Activated CD4-positive, alpha-beta T cell treated with anti-CD3 and anti-CD28 coated beads for 36 hours (primary cell): ENCODE results near the gene PPFIA3. TPM values are rescaled to one million over a fixed set of nuclear protein-coding genes. Genes with fewer than 3 reads are reported as not detected.

Experiments
- ATAC-seq: fragments of 200-7000 bp; cut with Tn5 transposase; one replicate; pipeline ENCODE4 v1.10.0; 2021; ENCODE audit warnings: mild to moderate bottlenecking, moderate library complexity
- CTCF ChIA-PET: fragments of 350-600 bp; sonication (Branson Sonifier 250); formaldehyde crosslinking; loops from one replicate; lab custom pipeline; 2021; ENCODE audit warnings: antibody characterized with exemption; lab: Charles Lee
- POLR2A ChIA-PET: fragments of 350-600 bp; sonication (Branson Sonifier 250); formaldehyde crosslinking; loops from one replicate; lab custom pipeline; 2021; ENCODE audit warnings: antibody characterized with exemption, inconsistent platforms; lab: Charles Lee
- DNase-seq: peaks from one replicate; pipeline ENCODE4 v3.0.0-alpha.2; 2020
- H3K27ac Mint-ChIP-seq: one replicate; pipeline ENCODE4 v1.8.0; 2021; ENCODE audit warnings: mixed read lengths
- H3K27me3 Mint-ChIP-seq: one replicate; pipeline ENCODE4 v1.8.0; 2021; ENCODE audit warnings: mixed read lengths
- H3K36me3 Mint-ChIP-seq: one replicate; pipeline ENCODE4 v1.8.0; 2021; ENCODE audit warnings: low read depth, mixed read lengths
- H3K4me1 Mint-ChIP-seq: one replicate; pipeline ENCODE4 v1.8.0; 2021; ENCODE audit warnings: mixed read lengths
- H3K4me3 Mint-ChIP-seq: one replicate; pipeline ENCODE4 v1.8.0; 2021; ENCODE audit warnings: mild to moderate bottlenecking, moderate library complexity, mixed read lengths
- H3K9me3 Mint-ChIP-seq: one replicate; pipeline ENCODE4 v1.8.0; 2021; ENCODE audit warnings: low read depth, mixed read lengths
- intact Hi-C, 2 experiments: fragments of 100-400 bp; cut with DNase I in 1 of 2; cut with micrococcal nuclease in 1 of 2; formaldehyde crosslinking; loops; one replicate each; pipeline versions ENCODE4 v1.14.2 to v1.15.1; 2022 to 2024; cut with DNase I, micrococcal nuclease
- total RNA-seq, 2 experiments: library from RNA; stranded (reverse); gene quantifications; one replicate each; pipeline ENCODE4 v1.2.3, GENCODE V29; 2021

The PPFIA3 gene
- total RNA-seq, 2 experiments from 2014 or later: 5.4 to 6.1 TPM

DNA sequence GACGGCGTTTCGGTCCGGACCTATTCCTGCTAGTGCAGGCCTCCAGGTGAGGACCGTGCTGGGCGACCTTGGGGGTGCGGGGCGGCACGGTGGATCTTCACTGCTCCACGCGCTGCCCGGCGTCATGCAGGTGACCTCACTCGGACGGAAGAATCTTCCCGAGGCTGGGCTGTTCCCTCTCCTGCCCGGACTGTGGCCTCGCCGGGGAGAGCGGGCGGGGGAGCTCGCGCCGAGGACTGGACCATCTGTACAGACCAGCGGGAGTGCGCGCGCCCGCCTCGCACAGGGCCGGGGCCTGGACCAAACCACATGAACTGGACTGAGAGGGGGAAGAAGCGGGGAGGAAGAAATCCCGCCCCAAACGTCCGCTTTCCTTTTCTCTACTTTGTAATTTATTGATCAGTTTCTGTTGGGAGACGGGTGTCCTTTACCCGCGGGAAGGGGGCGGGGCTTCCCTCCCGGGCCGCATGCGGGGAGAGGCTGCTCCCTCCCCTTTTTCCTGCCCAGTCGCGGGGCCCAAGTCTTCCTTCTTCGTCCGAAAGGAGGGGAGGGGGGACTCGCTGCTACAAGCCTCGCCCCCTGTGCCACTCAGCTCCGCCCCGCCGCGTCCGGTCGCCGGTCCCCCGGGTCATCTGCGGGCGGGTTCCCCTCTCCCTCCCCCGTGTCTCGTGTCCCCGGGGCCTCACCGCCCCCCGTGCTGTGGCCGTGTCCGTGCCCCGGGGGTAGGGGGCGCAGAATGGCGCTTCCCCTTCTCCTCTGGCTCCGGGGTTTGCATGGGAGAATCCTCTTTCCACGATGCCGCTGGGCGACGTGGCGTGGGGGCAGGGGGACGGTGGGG is 31.0 kb downstream of the PPFIA3 start:
- ATAC-seq (no peak), DNase-seq (peak; percentile 61)
- H3K4me1 Mint-ChIP-seq: peaks cover 26% of the 10 kb centered on the region
- intact Hi-C loops: loop anchor here (2.0 to 5.0 kb wide), 3 partner anchors 93 to 292 kb away; partner anchors contain the start of genes CGB7 (in 1 of the 2) and LHB (in 1 of the 2)
- H3K9me3 Mint-ChIP-seq: no peaks in the 10 kb centered on the region
- no peak overlapping the region for H3K27ac Mint-ChIP-seq
- peak overlapping the region; percentile 67 for H3K4me3 Mint-ChIP-seq
- peaks cover 67% of the 10 kb centered on the region for H3K27me3 Mint-ChIP-seq
- ChIA-PET CTCF (interaction anchor here (0.6 to 1.8 kb wide), 4 partner anchors 37 to 157 kb away, joined by 3 to 7 read pairs (median 4); partner anchors contain the start of genes GYS1 and RUVBL2), POLR2A (interaction anchor here (0.6 kb wide), 2 partner anchors 121 to 128 kb away, joined by 3 to 5 read pairs; no protein-coding TSS in a partner anchor)
- H3K36me3 Mint-ChIP-seq: peaks cover 2% of the 10 kb centered on the region

DNA sequence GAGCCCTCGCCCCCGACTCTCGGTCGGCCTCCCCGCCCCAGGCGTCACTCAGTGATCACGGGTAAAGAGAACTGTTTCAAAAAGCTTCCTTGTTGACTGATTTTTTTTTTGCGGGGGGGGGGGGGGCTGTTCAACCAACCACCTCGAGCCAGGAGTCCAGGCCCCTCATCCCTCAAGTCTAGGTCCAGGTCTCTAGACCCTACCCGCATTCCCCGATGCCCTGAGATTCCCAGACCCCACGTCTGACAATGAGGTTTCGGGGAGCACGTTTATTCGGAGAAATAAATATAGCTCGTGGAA is 31.6 kb downstream of the PPFIA3 start:
- H3K9me3 Mint-ChIP-seq: no peaks in the 10 kb centered on the region
- intact Hi-C loops: loop anchor here (2.0 to 5.0 kb wide), 3 partner anchors 94 to 292 kb away; partner anchors contain the start of genes CGB7 (in 1 of the 2) and LHB (in 1 of the 2)
- H3K36me3 Mint-ChIP-seq: peaks cover 2% of the 10 kb centered on the region
- no peak for DNase-seq
- H3K27ac Mint-ChIP-seq: no peak overlapping the region
- ATAC-seq: no peak
- peaks cover 68% of the 10 kb centered on the region for H3K27me3 Mint-ChIP-seq
- no peak overlapping the region for H3K4me3 Mint-ChIP-seq
- ChIA-PET CTCF (interaction anchor here (0.5 to 0.9 kb wide), 3 partner anchors 17 to 53 kb away, joined by 3 to 5 read pairs (median 4); no protein-coding TSS in a partner anchor), POLR2A (interaction anchor here (0.6 kb wide), 1 partner anchor 127 kb away, joined by 5 read pairs; no protein-coding TSS in a partner anchor)
- H3K4me1 Mint-ChIP-seq: peaks cover 21% of the 10 kb centered on the region

GRCh38 chr19:49151267-49152118 is 32.1 kb downstream of the PPFIA3 start:
- H3K36me3 Mint-ChIP-seq: peaks cover 2% of the 10 kb centered on the region
- peaks cover 21% of the 10 kb centered on the region for H3K4me1 Mint-ChIP-seq
- CTCF ChIA-PET: interaction anchor here (0.5 to 0.9 kb wide), 3 partner anchors 17 to 54 kb away, joined by 3 to 5 read pairs (median 4); no protein-coding TSS in a partner anchor
- no peak overlapping the region for H3K27ac Mint-ChIP-seq
- no peaks in the 10 kb centered on the region for H3K9me3 Mint-ChIP-seq
- DNase-seq (peak; percentile 71), ATAC-seq (peak; percentile 37)
- H3K4me3 Mint-ChIP-seq: no peak overlapping the region
- POLR2A ChIA-PET: no interaction called here
- peaks cover 69% of the 10 kb centered on the region for H3K27me3 Mint-ChIP-seq
- intact Hi-C loops: loop anchor here (2.0 to 5.0 kb wide), 3 partner anchors 94 to 291 kb away; partner anchors contain the start of genes CGB7 (in 1 of the 2) and LHB (in 1 of the 2)

DNA sequence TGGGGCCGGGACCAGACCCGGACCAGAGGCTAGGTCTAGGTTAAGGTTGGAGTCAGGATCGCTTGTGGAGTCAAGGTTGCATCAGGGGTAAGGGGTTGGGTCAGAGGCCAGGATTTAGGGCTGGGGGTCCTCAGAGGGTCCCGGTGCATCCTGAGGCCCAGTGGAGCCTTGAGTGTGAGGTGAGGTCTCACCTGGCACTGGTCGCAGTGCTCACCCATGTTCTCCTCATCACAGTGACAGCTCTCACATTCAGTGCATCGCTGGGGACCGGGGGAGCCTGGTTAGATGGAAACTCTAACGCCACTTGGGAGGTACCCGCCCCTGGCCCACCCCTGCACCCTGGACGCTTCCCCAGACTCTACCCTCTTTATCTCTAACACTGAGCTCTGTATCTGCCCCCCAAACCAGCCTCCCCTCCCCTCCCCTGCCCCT is 32.8 kb downstream of the PPFIA3 start:
- H3K4me1 Mint-ChIP-seq: peaks cover 21% of the 10 kb centered on the region
- DNase-seq (no peak), ATAC-seq (no peak)
- H3K9me3 Mint-ChIP-seq: no peaks in the 10 kb centered on the region
- ChIA-PET POLR2A (no interaction called here), CTCF (no interaction called here)
- H3K27me3 Mint-ChIP-seq: peaks cover 66% of the 10 kb centered on the region
- peaks cover 2% of the 10 kb centered on the region for H3K36me3 Mint-ChIP-seq
- no peak overlapping the region for H3K27ac Mint-ChIP-seq
- no peak overlapping the region for H3K4me3 Mint-ChIP-seq
- intact Hi-C loops: loop anchor here (5.0 kb wide), 2 partner anchors 95 to 135 kb away; partner anchors contain the start of genes CGB7 (in 1 of the 2) and LHB (in 1 of the 2)

- CTCF ChIA-PET: no interaction called here
- intact Hi-C loops: loop anchor here (5.0 kb wide), 2 partner anchors 96 to 136 kb away; partner anchors contain the start of genes CGB7 (in 1 of the 2) and LHB (in 1 of the 2)
Observed at GRCh38 chr19:49153167-49153809, 33.9 kb downstream of the PPFIA3 start.

DNA sequence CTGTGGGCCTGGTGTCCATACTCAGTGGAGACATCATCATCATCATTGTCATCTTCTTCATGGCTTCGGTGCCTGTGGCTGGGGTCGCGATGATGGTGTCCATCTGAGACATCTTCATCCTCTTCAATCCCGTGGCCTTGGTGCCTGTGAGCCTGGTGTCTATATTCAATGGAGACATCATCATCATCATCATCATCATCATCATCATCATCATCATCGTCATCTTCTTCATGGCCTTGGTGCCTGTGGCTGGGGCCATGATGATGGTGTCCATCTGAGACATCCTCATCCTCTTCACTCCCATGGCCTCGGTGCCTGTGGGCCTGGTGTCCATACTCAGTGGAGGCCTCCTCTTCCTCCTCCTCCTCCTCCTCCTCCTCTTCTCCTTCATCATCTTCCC is 34.9 kb downstream of the PPFIA3 start:
- no peak overlapping the region for H3K27ac Mint-ChIP-seq
- peaks cover 61% of the 10 kb centered on the region for H3K27me3 Mint-ChIP-seq
- H3K9me3 Mint-ChIP-seq: no peaks in the 10 kb centered on the region
- no peak for DNase-seq
- H3K36me3 Mint-ChIP-seq: peaks cover 2% of the 10 kb centered on the region
- ChIA-PET CTCF (no interaction called here), POLR2A (no interaction called here)
- no peak for ATAC-seq
- no peak overlapping the region for H3K4me3 Mint-ChIP-seq
- H3K4me1 Mint-ChIP-seq: peaks cover 21% of the 10 kb centered on the region
- intact Hi-C loops: loop anchor here (5.0 kb wide), 2 partner anchors 97 to 137 kb away; partner anchors contain the start of genes CGB7 (in 1 of the 2) and LHB (in 1 of the 2)

More at GRCh38 chr19:49153167-49153809, 33.9 kb downstream of the PPFIA3 start:
- POLR2A ChIA-PET: no interaction called here
- Mint-ChIP-seq H3K4me3 (no peak overlapping the region), H3K4me1 (peaks cover 24% of the 10 kb centered on the region), H3K36me3 (peaks cover 2% of the 10 kb centered on the region), H3K9me3 (no peaks in the 10 kb centered on the region), H3K27ac (no peak overlapping the region), H3K27me3 (peaks cover 65% of the 10 kb centered on the region)
- no peak for ATAC-seq
- DNase-seq: no peak

DNA sequence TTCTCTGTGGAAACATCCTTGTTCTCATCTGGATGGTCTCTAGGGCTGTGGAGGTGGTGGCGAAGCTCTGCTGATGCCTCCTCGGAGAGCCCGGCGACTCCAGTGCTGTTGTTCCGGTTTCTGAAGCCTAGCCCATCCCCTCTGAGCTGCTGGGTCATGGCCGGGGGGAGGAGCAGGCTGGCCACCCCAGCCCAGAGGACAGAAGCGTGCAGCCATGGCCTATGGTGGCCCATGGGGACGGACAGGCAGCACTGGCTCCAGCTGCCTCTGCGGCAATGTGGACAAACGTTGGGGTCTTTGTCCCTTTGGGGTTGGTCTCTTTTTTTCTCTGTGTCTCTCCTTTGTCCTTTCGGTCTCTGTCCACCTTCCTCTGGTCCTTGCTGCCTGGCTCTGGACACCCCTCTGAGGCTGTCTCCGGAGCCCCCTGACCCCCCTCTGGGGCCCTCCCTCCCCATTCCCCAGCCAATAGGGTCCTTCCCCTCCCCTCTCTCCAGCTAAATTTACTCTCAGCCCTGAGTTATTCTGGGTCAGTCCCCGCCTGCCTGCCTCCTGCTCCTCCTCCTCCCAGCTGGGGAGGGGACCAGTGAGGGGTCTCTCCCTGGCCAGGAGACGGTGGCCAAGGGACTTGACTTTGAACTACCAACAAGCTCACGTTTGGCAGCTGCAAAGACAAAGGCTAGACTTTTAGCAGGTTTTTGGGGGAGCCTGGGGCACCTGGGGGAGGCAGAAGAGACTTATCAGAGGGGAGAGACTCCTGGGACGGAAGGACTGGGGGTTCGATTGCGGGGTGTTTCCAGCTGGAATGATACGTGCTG is 35.9 kb downstream of the PPFIA3 start, which contains the start of gene HRC:
Gene HRC (minus strand): TSS at position 392 of the 815 bp plus-strand sequence. CDS start 159 bp downstream, at position 233.
- no peak for ATAC-seq
- H3K9me3 Mint-ChIP-seq: no peaks in the 10 kb centered on the region
- peaks cover 58% of the 10 kb centered on the region for H3K27me3 Mint-ChIP-seq

DNA sequence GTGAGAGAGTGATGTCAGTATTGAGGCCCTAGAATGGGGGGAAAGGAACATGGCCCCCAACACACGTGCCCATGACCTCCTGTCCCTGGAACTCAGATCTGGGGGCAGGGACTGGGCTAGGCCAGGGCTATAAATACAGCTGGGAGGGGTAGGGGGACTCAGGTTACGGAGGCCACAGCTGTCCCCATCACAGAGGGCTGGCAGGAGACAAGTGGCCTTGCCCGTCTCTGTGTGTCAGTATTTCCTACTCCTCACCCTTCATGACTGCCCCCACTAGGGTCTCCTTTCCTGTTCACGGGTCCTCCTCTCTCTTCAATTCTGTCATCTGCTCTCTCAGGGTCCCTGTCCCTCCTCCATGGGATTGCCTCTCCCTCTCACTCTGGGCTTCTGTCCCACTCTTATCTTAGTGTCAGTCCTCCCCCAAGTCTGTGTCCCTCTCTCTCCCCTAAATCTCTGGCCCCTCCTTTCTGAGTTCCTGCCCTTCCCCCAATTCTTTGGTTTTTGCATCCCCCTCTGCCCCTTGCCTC is 36.5 kb downstream of the PPFIA3 start:
- Mint-ChIP-seq H3K36me3 (peaks cover 2% of the 10 kb centered on the region), H3K4me1 (peaks cover 11% of the 10 kb centered on the region), H3K4me3 (no peak overlapping the region), H3K27ac (no peak overlapping the region), H3K27me3 (peaks cover 62% of the 10 kb centered on the region), H3K9me3 (no peaks in the 10 kb centered on the region)
- intact Hi-C loops: no loop called here
- ChIA-PET POLR2A (no interaction called here), CTCF (interaction anchor here (0.7 kb wide), 1 partner anchor 38 kb away, joined by 3 read pairs; no protein-coding TSS in a partner anchor)
- DNase-seq: no peak
- no peak for ATAC-seq

More for the DNA sequence above, 35.9 kb downstream of the PPFIA3 start, which contains the start of gene HRC:
- H3K27ac Mint-ChIP-seq: no peak within 1 kb of the TSS
- peaks cover 13% of the 10 kb centered on the region for H3K4me1 Mint-ChIP-seq
- no peak within 1 kb of the TSS for H3K4me3 Mint-ChIP-seq
- CTCF ChIA-PET: interaction anchor here (0.5 to 0.7 kb wide), 2 partner anchors 37 to 169 kb away, joined by 3 read pairs; no protein-coding TSS in a partner anchor
- intact Hi-C loops: no loop called here
- no peak for DNase-seq
- POLR2A ChIA-PET: no interaction called here
- peaks cover 2% of the 10 kb centered on the region for H3K36me3 Mint-ChIP-seq

DNA sequence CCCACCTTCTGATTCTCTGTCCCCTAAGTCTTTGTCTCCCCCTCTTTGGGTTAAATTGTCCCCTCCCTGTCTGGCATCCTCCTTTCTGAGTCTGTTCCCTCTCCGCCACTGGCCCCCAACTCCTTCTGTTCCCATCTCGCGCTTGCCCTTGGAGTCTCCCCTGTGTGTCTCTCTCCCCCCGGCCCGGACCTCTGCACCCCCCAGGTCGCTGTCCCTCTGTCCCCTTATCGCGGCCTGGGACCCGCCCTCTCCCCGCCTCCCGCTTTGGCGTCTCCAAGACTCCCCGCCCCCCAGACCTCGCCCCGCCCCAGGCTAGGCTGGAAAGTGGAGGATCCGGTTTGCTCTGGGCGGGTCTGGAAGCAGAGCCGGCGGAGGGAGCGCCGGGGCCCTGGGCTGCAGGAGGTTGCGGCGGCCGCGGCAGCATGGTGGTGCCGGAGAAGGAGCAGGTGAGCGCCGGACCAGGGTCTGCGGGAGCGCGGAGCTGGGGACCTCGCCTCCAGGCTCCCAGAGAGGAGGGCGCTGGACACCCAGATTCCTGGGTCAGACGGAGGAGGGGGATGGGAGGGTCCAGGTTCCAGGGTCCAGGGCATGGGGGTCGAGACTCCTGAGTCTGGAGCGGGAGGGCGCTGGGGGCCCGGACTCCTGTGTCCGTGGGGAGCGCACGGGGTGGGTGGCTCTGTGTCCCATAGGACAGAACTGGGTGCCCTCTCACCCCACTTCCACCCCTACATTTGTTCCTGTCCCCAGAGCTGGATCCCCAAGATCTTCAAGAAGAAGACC is 38.3 kb downstream of the PPFIA3 start, which contains the start of gene TRPM4:
Gene TRPM4 (plus strand): TSS at position 348 of the 780 bp plus-strand sequence. CDS start 75 bp downstream, at position 423.
- intact Hi-C loops: no loop called here
- H3K4me3 Mint-ChIP-seq: peak within 1 kb of the TSS; percentile 35
- DNase-seq: peak; percentile 77
- peaks cover 6% of the 10 kb centered on the region for H3K4me1 Mint-ChIP-seq
- ChIA-PET CTCF (no interaction called here), POLR2A (no interaction called here)
- no peak within 1 kb of the TSS for H3K27ac Mint-ChIP-seq
- no peaks in the 10 kb centered on the region for H3K36me3 Mint-ChIP-seq
- H3K9me3 Mint-ChIP-seq: no peaks in the 10 kb centered on the region
- peaks cover 53% of the 10 kb centered on the region for H3K27me3 Mint-ChIP-seq
- ATAC-seq: peak; percentile 84
